Measurements from ENCODE around the gene TEX29. TPM values are rescaled to one million over a fixed set of nuclear protein-coding genes. Genes with fewer than 3 reads are reported as not detected.

Gene TEX29
- polyA plus RNA-seq, 1 donor from 2014 or later, result not detected

DNA sequence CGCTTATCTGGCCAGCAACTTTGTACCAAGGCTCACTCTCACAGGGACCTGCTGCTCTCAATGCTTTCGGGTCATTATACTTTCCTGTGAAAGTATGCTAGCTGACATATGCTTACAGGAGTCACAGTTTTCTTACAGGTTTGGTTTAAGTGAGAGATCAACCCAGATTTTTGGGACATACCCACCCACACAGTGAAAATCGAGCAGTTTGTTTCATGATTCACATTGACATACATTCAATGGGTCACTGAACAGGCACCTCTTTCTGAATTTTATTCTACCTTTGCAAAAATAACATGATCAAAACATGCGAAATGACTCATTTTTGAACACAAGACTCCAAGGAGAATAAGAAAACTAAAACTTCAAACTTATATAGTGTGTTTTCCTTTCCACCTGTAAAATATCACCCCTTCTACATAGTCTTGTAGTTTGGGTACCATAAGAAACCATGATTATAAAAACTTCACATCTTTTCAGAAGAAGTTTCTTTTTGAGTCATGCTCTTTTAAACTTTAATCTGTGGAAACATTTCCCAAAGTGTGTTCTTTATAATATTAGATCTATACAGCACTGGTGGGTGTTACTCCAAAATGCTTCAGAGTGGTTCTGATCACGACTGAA is 44.3 kb upstream of the TEX29 start:
- Histone ChIP-seq H3K9ac (ENCODE audit: low read length) (no peak overlapping the region), H2AFZ (ENCODE audit: low read depth, low read length) (no peak overlapping the region), H3K27me3 (ENCODE audit: insufficient read depth, low read depth, low read length) (no peaks in the 10 kb centered on the region), H4K20me1 (ENCODE audit: insufficient read depth) (no peaks in the 10 kb centered on the region), H3K36me3 (ENCODE audit: insufficient read depth, low read length) (no peaks in the 10 kb centered on the region), H3K9me2 (ENCODE audit: insufficient read depth, low read length) (no peaks in the 10 kb centered on the region), H3K79me2 (replicated peaks; ENCODE audit: insufficient read depth, low read length) (no peaks in the 10 kb centered on the region), H3F3A (ENCODE audit: insufficient read depth, low read length, poor library complexity, severe bottlenecking) (no peaks in the 10 kb centered on the region), H3K9me3 (ENCODE audit: low read length) (no peaks in the 10 kb centered on the region), H3K4me2 (ENCODE audit: low read length) (no peak overlapping the region), H3K27ac (ENCODE audit: low read length) (no peak overlapping the region), H3K4me3 (ENCODE audit: low read length) (no peak overlapping the region)
- no peak for TF ChIP-seq RAD21 (conservative IDR thresholded peaks at IDR 0.05)
- no peak for TF ChIP-seq EP300 (conservative IDR thresholded peaks at IDR 0.05; ENCODE audit: poor library complexity, severe bottlenecking)
- no peak for TF ChIP-seq EZH2 (IDR thresholded peaks at IDR 0.05; ENCODE audit: borderline replicate concordance, insufficient read depth, low read length, poor library complexity, severe bottlenecking)
- TF ChIP-seq MXI1 (conservative IDR thresholded peaks at IDR 0.05; ENCODE audit: poor library complexity, severe bottlenecking), result no peak
- TF ChIP-seq, protein P1, sequence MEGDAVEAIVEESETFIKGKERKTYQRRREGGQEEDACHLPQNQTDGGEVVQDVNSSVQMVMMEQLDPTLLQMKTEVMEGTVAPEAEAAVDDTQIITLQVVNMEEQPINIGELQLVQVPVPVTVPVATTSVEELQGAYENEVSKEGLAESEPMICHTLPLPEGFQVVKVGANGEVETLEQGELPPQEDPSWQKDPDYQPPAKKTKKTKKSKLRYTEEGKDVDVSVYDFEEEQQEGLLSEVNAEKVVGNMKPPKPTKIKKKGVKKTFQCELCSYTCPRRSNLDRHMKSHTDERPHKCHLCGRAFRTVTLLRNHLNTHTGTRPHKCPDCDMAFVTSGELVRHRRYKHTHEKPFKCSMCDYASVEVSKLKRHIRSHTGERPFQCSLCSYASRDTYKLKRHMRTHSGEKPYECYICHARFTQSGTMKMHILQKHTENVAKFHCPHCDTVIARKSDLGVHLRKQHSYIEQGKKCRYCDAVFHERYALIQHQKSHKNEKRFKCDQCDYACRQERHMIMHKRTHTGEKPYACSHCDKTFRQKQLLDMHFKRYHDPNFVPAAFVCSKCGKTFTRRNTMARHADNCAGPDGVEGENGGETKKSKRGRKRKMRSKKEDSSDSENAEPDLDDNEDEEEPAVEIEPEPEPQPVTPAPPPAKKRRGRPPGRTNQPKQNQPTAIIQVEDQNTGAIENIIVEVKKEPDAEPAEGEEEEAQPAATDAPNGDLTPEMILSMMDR (IDR thresholded peaks at IDR 0.05; ENCODE audit: poor library complexity, severe bottlenecking), result no peak
- no peak for TF ChIP-seq TAF1 (IDR thresholded peaks at IDR 0.05; ENCODE audit: low read depth)
- TF ChIP-seq, protein P2, sequence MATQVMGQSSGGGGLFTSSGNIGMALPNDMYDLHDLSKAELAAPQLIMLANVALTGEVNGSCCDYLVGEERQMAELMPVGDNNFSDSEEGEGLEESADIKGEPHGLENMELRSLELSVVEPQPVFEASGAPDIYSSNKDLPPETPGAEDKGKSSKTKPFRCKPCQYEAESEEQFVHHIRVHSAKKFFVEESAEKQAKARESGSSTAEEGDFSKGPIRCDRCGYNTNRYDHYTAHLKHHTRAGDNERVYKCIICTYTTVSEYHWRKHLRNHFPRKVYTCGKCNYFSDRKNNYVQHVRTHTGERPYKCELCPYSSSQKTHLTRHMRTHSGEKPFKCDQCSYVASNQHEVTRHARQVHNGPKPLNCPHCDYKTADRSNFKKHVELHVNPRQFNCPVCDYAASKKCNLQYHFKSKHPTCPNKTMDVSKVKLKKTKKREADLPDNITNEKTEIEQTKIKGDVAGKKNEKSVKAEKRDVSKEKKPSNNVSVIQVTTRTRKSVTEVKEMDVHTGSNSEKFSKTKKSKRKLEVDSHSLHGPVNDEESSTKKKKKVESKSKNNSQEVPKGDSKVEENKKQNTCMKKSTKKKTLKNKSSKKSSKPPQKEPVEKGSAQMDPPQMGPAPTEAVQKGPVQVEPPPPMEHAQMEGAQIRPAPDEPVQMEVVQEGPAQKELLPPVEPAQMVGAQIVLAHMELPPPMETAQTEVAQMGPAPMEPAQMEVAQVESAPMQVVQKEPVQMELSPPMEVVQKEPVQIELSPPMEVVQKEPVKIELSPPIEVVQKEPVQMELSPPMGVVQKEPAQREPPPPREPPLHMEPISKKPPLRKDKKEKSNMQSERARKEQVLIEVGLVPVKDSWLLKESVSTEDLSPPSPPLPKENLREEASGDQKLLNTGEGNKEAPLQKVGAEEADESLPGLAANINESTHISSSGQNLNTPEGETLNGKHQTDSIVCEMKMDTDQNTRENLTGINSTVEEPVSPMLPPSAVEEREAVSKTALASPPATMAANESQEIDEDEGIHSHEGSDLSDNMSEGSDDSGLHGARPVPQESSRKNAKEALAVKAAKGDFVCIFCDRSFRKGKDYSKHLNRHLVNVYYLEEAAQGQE (IDR thresholded peaks at IDR 0.05; ENCODE audit: borderline replicate concordance), result no peak
- no peak for TF ChIP-seq POLR2AphosphoS5 (IDR thresholded peaks at IDR 0.05)
- no peak for TF ChIP-seq SMC3 (conservative IDR thresholded peaks at IDR 0.05; ENCODE audit: poor library complexity)

DNA sequence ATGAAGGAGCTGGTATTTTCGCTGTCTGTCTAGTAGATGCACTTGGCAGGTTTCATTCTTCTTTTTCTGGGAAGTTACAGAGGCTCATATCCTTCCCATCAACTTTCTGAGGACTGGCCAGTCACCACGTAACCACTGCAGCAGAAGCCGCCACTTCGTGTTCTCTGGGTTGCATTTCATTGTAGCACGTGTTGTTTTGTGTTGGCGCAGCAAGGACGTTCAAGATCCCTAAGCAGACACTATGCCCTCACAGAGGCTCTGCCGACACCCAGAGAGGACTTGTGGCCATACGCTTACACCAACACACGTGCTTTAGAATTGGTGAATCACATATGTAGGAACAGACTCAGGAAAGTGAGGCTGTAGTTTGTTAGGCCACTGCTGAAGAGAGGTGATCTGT is 42.2 kb upstream of the TEX29 start:
- Histone ChIP-seq H3K9ac (ENCODE audit: low read length) (no peak overlapping the region), H3K27ac (ENCODE audit: low read length) (no peak overlapping the region), H3K4me2 (ENCODE audit: low read length) (no peak overlapping the region), H3K9me2 (ENCODE audit: insufficient read depth, low read length) (no peaks in the 10 kb centered on the region), H3K36me3 (ENCODE audit: insufficient read depth, low read length) (peaks cover 3% of the 10 kb centered on the region), H3K9me3 (ENCODE audit: low read length) (no peaks in the 10 kb centered on the region), H2AFZ (ENCODE audit: low read depth, low read length) (no peak overlapping the region), H3F3A (ENCODE audit: insufficient read depth, low read length, poor library complexity, severe bottlenecking) (no peaks in the 10 kb centered on the region), H4K20me1 (ENCODE audit: insufficient read depth) (no peaks in the 10 kb centered on the region), H3K27me3 (ENCODE audit: insufficient read depth, low read depth, low read length) (no peaks in the 10 kb centered on the region), H3K4me3 (ENCODE audit: low read length) (no peak overlapping the region), H3K79me2 (replicated peaks; ENCODE audit: insufficient read depth, low read length) (no peaks in the 10 kb centered on the region)
- TF ChIP-seq, protein P2 (IDR thresholded peaks at IDR 0.05; ENCODE audit: borderline replicate concordance), result no peak
- TF ChIP-seq EZH2 (IDR thresholded peaks at IDR 0.05; ENCODE audit: borderline replicate concordance, insufficient read depth, low read length, poor library complexity, severe bottlenecking) (no peak), RAD21 (conservative IDR thresholded peaks at IDR 0.05) (no peak), POLR2AphosphoS5 (IDR thresholded peaks at IDR 0.05) (no peak), MXI1 (conservative IDR thresholded peaks at IDR 0.05; ENCODE audit: poor library complexity, severe bottlenecking) (no peak), TAF1 (IDR thresholded peaks at IDR 0.05; ENCODE audit: low read depth) (no peak), EP300 (conservative IDR thresholded peaks at IDR 0.05; ENCODE audit: poor library complexity, severe bottlenecking) (no peak), SMC3 (conservative IDR thresholded peaks at IDR 0.05; ENCODE audit: poor library complexity) (no peak)
- TF ChIP-seq, protein P1 (IDR thresholded peaks at IDR 0.05; ENCODE audit: poor library complexity, severe bottlenecking), result no peak
